GM06990 (cell line): ENCODE data around the gene TRPM6.

Experiments used
- DNase-seq: peaks from one replicate; pipeline ENCODE4 v3.0.0-alpha.2; 2011; ENCODE audit not compliant: insufficient read length; ENCODE audit errors: extremely low read depth
- H3K27me3 ChIP-seq: replicated peaks from 2 replicates; pipeline ENCODE4 v1.6.0; 2011; ENCODE audit warnings: low read length; ENCODE audit not compliant: control insufficient read depth, insufficient read depth
- H3K36me3 ChIP-seq: 2 replicates; pipeline ENCODE4 v1.5.1; 2011; ENCODE audit warnings: low read length; ENCODE audit not compliant: control insufficient read depth, insufficient read depth
- H3K4me3 ChIP-seq: replicated peaks from 2 replicates; pipeline ENCODE4 v1.5.1; 2011; ENCODE audit warnings: low read depth, mild to moderate bottlenecking, control low read depth, low read length
- TF ChIP-seq, protein P1 (sequence below): IDR thresholded peaks from 2 replicates; pipeline ENCODE4 v1.5.1; 2011; ENCODE audit warnings: low read length, control low read depth, mild to moderate bottlenecking, inconsistent platforms; ENCODE audit not compliant: insufficient read depth, poor library complexity, severe bottlenecking

Gene TRPM6

DNA sequence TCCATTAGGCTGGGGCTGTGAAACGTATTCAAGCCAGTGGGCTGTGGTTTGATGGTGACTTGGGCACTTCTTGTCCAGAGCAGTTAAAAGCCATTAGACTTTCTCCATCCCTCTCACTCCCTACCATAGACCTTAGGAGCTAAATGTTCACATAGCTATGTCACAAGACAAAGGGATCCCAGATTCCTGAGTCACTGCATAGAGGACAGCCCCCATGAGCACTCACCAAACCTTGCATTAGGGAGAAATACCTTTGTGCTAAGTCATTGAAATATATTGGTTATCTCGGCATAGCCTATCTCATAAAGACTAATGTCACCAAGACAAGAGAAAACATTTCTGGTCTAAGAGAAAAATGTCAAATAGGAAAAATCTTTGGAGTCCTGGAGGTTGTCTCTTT is 104.3 kb downstream of the TRPM6 start:
- DNase-seq, result no peak
- TF ChIP-seq, protein P1, sequence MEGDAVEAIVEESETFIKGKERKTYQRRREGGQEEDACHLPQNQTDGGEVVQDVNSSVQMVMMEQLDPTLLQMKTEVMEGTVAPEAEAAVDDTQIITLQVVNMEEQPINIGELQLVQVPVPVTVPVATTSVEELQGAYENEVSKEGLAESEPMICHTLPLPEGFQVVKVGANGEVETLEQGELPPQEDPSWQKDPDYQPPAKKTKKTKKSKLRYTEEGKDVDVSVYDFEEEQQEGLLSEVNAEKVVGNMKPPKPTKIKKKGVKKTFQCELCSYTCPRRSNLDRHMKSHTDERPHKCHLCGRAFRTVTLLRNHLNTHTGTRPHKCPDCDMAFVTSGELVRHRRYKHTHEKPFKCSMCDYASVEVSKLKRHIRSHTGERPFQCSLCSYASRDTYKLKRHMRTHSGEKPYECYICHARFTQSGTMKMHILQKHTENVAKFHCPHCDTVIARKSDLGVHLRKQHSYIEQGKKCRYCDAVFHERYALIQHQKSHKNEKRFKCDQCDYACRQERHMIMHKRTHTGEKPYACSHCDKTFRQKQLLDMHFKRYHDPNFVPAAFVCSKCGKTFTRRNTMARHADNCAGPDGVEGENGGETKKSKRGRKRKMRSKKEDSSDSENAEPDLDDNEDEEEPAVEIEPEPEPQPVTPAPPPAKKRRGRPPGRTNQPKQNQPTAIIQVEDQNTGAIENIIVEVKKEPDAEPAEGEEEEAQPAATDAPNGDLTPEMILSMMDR, result no peak
- no peaks in the 10 kb centered on the region; the same call in none of the 2 replicates for H3K27me3 ChIP-seq
- H3K36me3 ChIP-seq, result no peaks in the 10 kb centered on the region
- H3K4me3 ChIP-seq, result no peak overlapping the region

DNA sequence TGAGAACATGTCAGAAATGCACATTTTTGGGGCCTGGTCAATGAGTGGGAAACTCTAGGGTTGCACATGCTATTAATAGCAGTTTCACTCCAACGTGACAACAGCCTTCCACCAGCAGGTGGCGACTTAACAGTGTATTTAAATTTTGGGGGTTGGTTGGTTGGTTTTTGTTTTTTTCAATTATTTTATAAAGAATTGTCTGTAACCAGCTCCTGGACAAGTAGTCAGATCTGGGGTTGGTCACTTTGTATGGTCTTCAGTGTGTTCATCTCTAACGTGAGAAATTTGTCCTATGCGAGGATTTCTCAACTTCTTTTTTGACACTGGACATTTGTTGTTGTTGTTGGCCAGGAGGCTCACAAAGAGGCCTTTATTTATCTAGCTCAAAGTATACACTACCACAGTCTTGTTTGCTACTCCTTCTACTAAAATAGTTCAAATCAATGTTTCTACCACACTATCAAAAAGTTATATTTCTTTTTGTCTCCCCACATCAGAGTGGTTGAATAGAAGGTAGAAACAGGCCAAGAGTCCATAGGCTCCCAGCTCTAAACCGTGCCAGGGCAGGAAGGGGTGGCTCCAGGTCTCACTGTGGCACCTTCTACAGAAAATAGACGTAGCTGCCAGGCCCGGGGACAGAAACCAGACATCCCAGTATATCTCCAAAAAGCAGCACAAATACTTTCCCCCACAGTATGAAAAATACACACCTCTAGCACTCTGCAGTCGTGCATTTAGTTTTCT is 110.4 kb downstream of the TRPM6 start:
- DNase-seq, result no peak
- TF ChIP-seq, protein P1, result peak; percentile 69
- H3K4me3 ChIP-seq, result no peak overlapping the region
- H3K27me3 ChIP-seq, result no peaks in the 10 kb centered on the region; the same call in 1 of the 2 replicates
- H3K36me3 ChIP-seq, result no peaks in the 10 kb centered on the region

DNA sequence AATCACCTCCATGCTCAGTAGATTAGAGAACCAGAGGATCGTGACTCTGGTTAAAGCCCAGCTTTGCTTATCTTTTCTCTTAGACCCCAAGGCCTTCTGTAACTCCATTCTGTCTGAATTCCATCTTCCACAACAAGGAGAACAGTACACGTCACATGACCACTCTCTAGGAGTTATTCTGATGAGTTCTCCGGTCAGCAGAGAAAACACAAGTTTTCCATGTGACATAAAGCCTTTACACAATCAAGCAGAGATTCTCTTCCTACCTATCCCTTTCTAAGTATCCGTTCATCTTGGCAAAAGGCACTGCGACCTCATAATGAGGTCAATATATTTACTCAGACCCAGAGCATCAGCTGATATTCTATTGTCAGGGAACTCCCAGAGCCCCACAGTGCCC is 112.3 kb downstream of the TRPM6 start:
- TF ChIP-seq, protein P1, result no peak
- Histone ChIP-seq H3K27me3 (no peaks in the 10 kb centered on the region; the same call in 1 of the 2 replicates), H3K4me3 (no peak overlapping the region)

GRCh38 chr9:74773886-74774479 is 113.7 kb downstream of the TRPM6 start:
- TF ChIP-seq, protein P1, result peak; percentile 78
- DNase-seq, result no peak
- no peak overlapping the region for H3K4me3 ChIP-seq
- H3K36me3 ChIP-seq, result no peaks in the 10 kb centered on the region
- no peaks in the 10 kb centered on the region; the same call in 1 of the 2 replicates for H3K27me3 ChIP-seq

More for the DNA sequence above, 112.3 kb downstream of the TRPM6 start:
- no peak for DNase-seq
- H3K36me3 ChIP-seq, result no peaks in the 10 kb centered on the region

- TF ChIP-seq, protein P1, result no peak
- H3K4me3 ChIP-seq, result no peak overlapping the region
- peak; percentile 9 for DNase-seq
Observed at GRCh38 chr9:74772121-74772520, 115.6 kb downstream of the TRPM6 start.

More at GRCh38 chr9:74772121-74772520, 115.6 kb downstream of the TRPM6 start:
- no peaks in the 10 kb centered on the region; the same call in 1 of the 2 replicates for H3K27me3 ChIP-seq
- no peaks in the 10 kb centered on the region for H3K36me3 ChIP-seq
